Pancreas (tissue), 10 donors: ENCODE measurements around the gene MBD2. TPM values are rescaled to one million over a fixed set of nuclear protein-coding genes. Genes with fewer than 3 reads are reported as not detected.

Experiments used
- ATAC-seq, 4 donors: fragments of 200-7000 bp; cut with Tn5 transposase; one replicate each; pipeline versions ENCODE4 v1.8.0 to v1.9.1; 2020; ENCODE audit warnings: mild to moderate bottlenecking in 4 of 4, moderate library complexity in 4 of 4
- DNase-seq, 6 donors: peaks; one replicate each; pipeline ENCODE4 v3.0.0-alpha.2; 2020
- FAIRE-seq: peaks from 2 replicates; lab custom pipeline; 2012; peaks lifted over from hg19 to GRCh38; lab: Jason Lieb, UNC
- H3K27ac ChIP-seq, 4 donors: fragments of 200-600 bp; sonication (generic); 1 replicate in 3 of 4; 2 replicates in 1 of 4; pipeline versions ENCODE4 v1.5.0 to v1.8.0; 2020
- H3K27me3 ChIP-seq, 4 donors: fragments of 200-600 bp; one replicate each; pipeline ENCODE4 v1.8.0; 2021
- H3K36me3 ChIP-seq, 3 donors: fragments of 200-600 bp; sonication (generic) in 1 of 3; one replicate each; pipeline versions ENCODE4 v1.5.0 to v1.8.0; 2020 to 2021
- H3K4me1 ChIP-seq, 3 donors: fragments of 200-600 bp; one replicate each; pipeline ENCODE4 v1.8.0; 2021
- H3K4me3 ChIP-seq, 4 donors: fragments of 200-600 bp; sonication (generic) in 2 of 4; one replicate each; pipeline versions ENCODE4 v1.5.0 to v1.8.0; 2020 to 2021
- H3K9me3 ChIP-seq, 4 donors: fragments of 200-600 bp; one replicate each; pipeline ENCODE4 v1.8.0; 2021
- CTCF ChIP-seq, 4 donors: fragments of 200-600 bp; sonication (generic) in 3 of 4; IDR thresholded peaks; one replicate each; pipeline versions ENCODE4 v1.5.0 to v1.8.0; 2021; ENCODE audit warnings: antibody characterized with exemption in 4 of 4
- WGBS, 2 donors: extraction: QIAGEN DNeasy Blood & Tissue Kit; methylation state at CpG; one replicate each; pipeline ENCODE4 v1.1.7; 2013; 5-methylcytosine and 5-hydroxymethylcytosine counted together
- intact Hi-C, 3 donors: fragments of 100-400 bp; cut with DNase I; formaldehyde crosslinking; loops; one replicate each; pipeline versions ENCODE4 v1.11.1 to v1.14.2; 2022
- polyA plus RNA-seq, 2 donors: library from polyadenylated mRNA; stranded (reverse); fragments of 200-250 nt; gene quantifications; one replicate each; pipeline ENCODE4 v1.2.3, GENCODE V29; 2013
- total RNA-seq, 6 donors: library from RNA; stranded (reverse); fragmentation: NEBNext Ultra II Directional in 4 of 6; extraction: Animal tissue kit (Norgen Biotek cat#: 25700) in 4 of 6; gene quantifications; one replicate each; pipeline versions ENCODE4 v1.2.1 to v1.2.4, GENCODE V29; 2021 to 2023
- donor health status: healthy with polysubstance abuse.
- donor health status: DM: no; HTN: no; CAD: no; lungs with moderate emphysema.
- donor health status: DM: no; HTN: no; CAD: no.
- donor health status: control.
- donor health status: control.
- donor health status: Bipolar disorder and iron deficiency.
- donor health status: DM: yes; HTN: yes; CAD: no.
- donor health status: DM: no; HTN: no; CAD: no.
- donor health status: DM: no; HTN: no; CAD: no.
- donor health status: DM: yes; HTN: yes; CAD: no.

MBD2 gene
- total and polyA plus RNA-seq, 8 donors: 15.7 to 60.5 (median 47.0) TPM

GRCh38 chr18:54141041-54141608 is 83.3 kb downstream of the MBD2 start:
- no peak for FAIRE-seq
- no peak overlapping the region for H3K27ac ChIP-seq
- 88 to 93% methylated on average over 3 of the region's 3 CpGs for whole genome bisulfite sequencing, 2 donors
- no peak overlapping the region for H3K4me3 ChIP-seq
- no peak for TF ChIP-seq CTCF (IDR thresholded peaks at IDR 0.05)
- no peaks in the 10 kb centered on the region for H3K36me3 ChIP-seq
- no peaks in the 10 kb centered on the region for H3K4me1 ChIP-seq
- no peak for DNase-seq
- intact Hi-C loops: no loop called here
- H3K9me3 ChIP-seq: no peaks in the 10 kb centered on the region
- H3K27me3 ChIP-seq: no peaks in the 10 kb centered on the region
- no peak for ATAC-seq

GRCh38 chr18:54140641-54141040 is 83.8 kb downstream of the MBD2 start:
- no peak for DNase-seq
- H3K27me3 ChIP-seq: no peaks in the 10 kb centered on the region
- no peaks in the 10 kb centered on the region for H3K9me3 ChIP-seq
- no peaks in the 10 kb centered on the region for H3K36me3 ChIP-seq
- FAIRE-seq: no peak
- 44 to 100% methylated on average over 1 of the region's 1 CpG for WGBS, 2 donors
- H3K27ac ChIP-seq: no peak overlapping the region
- no peak overlapping the region for H3K4me3 ChIP-seq
- no peak for TF ChIP-seq CTCF (IDR thresholded peaks at IDR 0.05)
- ATAC-seq: no peak
- intact Hi-C loops: no loop called here
- no peaks in the 10 kb centered on the region for H3K4me1 ChIP-seq

- H3K27me3 ChIP-seq: no peaks in the 10 kb centered on the region
- H3K4me1 ChIP-seq: no peaks in the 10 kb centered on the region
- 85 to 86% methylated on average over 3 of the region's 3 CpGs for WGBS, 2 donors
- no peak for TF ChIP-seq CTCF (IDR thresholded peaks at IDR 0.05)
- H3K4me3 ChIP-seq: no peak overlapping the region
- H3K9me3 ChIP-seq: no peaks in the 10 kb centered on the region
- H3K36me3 ChIP-seq: no peaks in the 10 kb centered on the region
- intact Hi-C loops: no loop called here
- FAIRE-seq (no peak), ATAC-seq (no peak), DNase-seq (no peak)
- no peak overlapping the region for H3K27ac ChIP-seq
Observed at GRCh38 chr18:54135216-54135615, 89.3 kb downstream of the MBD2 start.

- intact Hi-C loops: no loop called here
- H3K27ac ChIP-seq: no peak overlapping the region
- no peaks in the 10 kb centered on the region for H3K9me3 ChIP-seq
- DNase-seq (no peak), ATAC-seq (no peak), FAIRE-seq (no peak)
- no peaks in the 10 kb centered on the region for H3K27me3 ChIP-seq
- no peak overlapping the region for H3K4me3 ChIP-seq
- no peak for TF ChIP-seq CTCF (IDR thresholded peaks at IDR 0.05)
- no peaks in the 10 kb centered on the region for H3K4me1 ChIP-seq
- no peaks in the 10 kb centered on the region for H3K36me3 ChIP-seq
Observed at GRCh38 chr18:54134053-54134452, 90.4 kb downstream of the MBD2 start.

GRCh38 chr18:54130631-54131030 is 93.8 kb downstream of the MBD2 start:
- FAIRE-seq (no peak), ATAC-seq (no peak), DNase-seq (no peak)
- intact Hi-C loops: no loop called here
- Histone ChIP-seq H3K36me3 (no peaks in the 10 kb centered on the region), H3K27me3 (no peaks in the 10 kb centered on the region), H3K9me3 (no peaks in the 10 kb centered on the region), H3K27ac (no peak overlapping the region), H3K4me3 (no peak overlapping the region), H3K4me1 (no peaks in the 10 kb centered on the region)
- TF ChIP-seq CTCF (IDR thresholded peaks at IDR 0.05): no peak
